CD4-positive, alpha-beta T cell treated with Interleukin-2 at 100 ng/mL for 4 hours (primary cell): ENCODE results near the gene FAM181B.
"Not testable (repeated sequence)": the region's sequence is repeated elsewhere in the genome, so short reads cannot be mapped to it uniquely, and the experiment has no call there.

Experiments
- DNase-seq: peaks from one replicate; pipeline ENCODE4 v3.0.0-alpha.2; 2020; ENCODE audit warnings: low spot score

The FAM181B gene

DNA sequence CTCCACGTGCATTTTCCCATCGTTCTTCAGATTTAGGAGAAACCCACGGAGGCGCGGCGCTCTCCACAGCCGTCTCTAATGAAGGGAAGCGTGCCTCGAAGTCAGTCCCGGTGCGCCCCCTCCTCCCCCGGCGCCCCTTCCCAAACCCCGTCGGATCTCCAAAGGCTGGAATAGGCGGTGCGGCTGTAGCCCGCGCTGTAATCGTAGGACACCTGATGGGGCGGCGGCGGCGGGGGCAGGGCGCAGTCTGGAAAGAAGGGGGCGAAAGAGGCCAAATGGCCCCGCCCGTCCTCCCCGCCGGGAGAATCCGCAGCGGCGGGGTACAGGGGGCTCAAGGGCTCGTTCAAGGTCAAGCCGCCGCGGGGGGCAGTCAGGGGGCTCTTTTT is 1.3 kb downstream of the FAM181B start:
- DNase-seq, result no peak

DNA sequence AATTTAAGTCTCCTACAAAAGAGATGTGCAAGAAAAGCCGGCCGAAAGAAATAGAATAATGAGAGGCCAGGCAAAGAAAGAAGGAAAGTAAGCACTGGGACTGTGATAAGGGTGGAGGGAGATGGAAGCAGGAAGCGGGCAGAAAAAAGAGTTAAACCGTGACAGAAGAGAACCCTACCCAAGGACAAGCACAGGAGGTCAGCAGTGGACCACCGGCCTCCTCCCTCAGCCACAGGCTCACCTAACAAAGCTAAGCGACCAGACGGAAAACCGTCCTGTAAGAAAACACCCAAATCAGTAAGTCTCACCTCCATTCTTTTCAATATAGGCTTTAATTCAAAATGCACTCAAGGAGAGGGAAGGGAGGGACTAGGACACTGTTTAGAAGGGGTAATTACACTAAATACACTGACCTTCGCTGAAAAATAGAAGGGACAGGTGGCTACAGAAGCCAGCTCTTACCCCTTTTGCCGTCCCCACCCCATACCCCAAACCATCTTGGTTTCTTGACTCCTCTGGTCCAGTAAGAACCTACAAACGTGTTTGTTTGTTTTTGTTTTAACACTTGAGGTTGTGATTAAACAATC is 1.9 kb downstream of the FAM181B start:
- DNase-seq, result no peak

DNA sequence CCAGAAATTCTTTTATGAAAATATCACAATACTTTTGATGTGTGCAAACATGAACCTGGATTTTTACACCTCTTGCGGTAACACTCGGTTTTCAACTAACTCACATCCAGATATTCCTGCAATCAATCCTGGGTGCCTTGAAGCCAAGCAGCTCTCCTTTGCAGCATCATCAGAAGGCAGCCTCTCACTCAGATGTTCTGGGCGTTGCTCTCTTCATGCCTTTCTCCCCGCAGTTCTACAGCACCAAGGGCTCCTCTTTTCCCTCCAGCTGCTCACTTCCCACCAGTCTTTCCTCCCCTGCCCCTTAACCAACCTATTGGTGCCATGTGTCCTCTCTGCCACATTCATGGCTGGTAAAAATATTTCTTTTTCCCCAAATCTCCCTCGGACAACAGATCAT is 2.9 kb downstream of the FAM181B start:
- DNase-seq, result no peak

DNA sequence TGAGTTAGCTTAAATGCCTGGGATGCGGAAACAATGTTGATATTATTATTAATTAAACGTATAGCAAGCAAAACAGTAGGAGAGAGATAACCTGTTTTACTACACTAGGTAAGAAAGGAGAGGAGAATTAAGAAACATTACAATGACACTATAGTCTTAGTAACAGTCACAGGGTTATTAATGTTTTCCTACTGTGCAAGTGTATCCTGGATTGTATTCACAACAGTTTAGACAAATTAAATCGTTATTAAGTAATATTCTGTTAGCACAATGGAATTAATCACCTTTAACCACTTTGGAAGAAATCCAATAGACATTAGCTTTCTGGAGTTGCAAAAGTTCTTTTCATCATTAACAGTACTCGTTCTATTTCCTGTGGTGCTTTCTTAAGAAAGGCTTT is 3.4 kb downstream of the FAM181B start:
- no peak for DNase-seq

DNA sequence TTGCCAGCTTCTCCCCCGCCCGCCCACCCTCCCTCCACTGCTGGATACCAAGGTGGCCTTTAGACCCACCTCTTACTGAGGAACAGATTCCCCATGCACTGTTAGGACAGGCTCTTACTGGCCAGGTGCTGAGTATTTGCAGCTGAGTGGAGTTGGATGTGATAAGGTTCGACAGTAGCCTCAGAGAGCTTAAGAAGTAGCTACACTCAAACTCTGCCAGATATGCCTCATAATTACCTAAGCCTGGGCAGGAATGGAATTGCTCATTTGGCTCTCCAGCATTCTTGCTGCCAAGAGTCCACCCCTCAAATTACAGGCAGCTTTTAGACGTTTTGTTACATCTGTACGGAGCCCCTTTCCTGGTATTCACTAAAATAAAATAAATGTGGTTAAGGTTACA is 9.6 kb downstream of the FAM181B start:
- DNase-seq, result no peak

DNA sequence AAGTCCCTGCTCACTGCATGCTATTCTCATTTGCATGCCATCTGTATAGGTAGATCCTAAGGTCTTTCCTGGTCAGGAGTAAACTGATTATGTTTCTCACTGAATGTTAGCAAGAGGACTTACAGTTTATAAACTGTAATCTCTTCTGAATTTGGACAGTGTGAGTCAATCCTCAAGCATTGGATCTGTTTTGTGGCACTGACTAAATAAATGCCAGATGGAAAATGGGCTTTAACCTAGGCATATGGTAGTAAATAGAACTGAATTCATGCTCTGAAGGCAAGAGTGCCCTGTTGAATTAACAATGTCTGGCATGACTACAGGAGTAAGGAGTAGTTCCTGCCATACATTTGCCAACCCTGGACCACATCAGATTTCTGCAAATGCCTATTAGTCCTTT is 11.4 kb downstream of the FAM181B start:
- DNase-seq, result no peak

DNA sequence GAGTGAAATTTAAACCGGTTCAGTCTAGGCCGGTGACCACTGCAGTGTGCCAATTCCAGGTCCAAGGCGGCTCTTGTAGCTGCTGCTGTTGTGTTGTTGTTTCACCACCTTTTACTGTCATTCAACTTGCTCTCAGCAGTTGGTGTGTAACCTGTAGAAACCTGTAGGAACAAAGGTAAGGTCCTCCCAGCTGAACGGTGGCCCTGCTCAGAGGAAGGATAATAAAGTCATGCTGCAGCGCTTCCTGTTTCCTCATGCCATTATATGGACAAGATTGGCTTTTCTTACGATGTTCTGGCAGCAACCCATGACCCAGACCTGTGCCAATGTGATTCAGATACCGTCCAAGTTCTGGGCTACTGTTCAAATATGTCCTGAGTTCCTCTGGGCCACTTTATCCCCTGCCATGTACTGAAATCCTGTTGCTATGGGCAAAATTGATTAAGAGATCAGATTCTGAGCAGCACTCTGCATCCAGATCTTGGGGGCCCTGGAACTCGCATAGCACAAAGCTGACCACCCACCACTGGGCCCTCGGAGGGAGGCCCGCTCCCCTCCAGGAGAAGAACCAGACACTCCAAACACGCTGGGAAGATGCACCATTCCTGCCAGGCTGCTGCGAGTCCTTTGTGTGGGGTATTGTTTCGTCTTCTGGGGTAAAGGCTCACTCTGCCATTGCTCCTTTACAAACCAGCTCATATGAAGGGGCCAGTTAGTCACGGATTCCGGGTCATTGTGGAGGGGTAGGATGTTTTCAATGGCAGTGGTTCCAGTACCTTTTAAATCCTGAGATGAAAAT is 13.2 kb downstream of the FAM181B start:
- no peak for DNase-seq

DNA sequence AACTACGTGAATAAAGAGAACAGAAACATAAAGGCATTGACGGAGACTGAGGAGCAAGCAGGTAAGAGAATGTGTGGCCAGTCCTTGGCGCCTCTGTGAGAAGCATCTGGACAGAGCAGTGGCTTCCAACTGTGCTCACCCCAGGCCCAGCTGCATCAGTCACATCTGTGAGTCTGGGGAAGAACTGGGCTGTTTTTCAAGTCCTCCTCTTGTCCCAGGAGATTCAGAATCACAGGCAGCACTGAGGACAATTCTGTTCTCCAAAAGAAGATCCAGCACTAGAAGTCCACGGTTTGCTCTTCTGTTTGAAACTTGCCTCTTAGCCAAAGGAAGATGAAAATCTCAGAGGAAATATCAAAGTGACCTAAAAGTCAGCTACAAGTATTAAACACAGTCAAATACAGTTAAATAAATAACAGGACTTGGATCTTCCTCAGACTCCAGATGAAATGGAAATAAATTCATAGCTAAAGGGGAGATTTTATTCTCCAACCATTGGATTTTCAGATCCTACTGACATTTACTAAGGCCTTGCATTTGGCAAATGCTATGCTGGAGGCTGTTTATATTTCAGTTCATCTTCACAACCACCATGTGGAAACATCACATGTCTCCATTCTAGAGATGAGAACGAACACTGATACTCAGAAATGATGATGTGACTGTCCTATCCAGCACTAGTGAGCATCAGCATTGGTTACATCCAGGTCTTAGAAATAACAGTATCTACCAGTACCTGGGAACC is 14.1 kb downstream of the FAM181B start:
- no peak for DNase-seq

DNA sequence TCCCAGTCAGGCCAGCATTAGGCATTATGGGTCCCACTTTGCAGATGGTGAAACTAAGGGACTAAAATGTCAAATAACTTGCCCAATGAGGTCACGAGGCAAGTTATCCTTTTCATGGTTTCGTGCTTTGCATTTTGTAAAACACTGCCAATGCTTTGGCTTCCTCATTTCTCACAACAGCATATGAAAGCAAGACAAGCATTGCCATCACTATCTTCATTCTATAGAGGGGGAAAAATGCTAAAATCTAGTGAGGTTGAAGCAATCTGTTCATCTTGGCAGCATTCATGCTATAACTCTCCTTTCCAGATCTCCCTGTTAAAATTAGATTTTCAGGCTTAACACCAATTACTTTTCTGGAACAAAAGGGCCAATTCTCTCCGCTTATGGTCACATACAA is 14.8 kb downstream of the FAM181B start:
- DNase-seq, result no peak

DNA sequence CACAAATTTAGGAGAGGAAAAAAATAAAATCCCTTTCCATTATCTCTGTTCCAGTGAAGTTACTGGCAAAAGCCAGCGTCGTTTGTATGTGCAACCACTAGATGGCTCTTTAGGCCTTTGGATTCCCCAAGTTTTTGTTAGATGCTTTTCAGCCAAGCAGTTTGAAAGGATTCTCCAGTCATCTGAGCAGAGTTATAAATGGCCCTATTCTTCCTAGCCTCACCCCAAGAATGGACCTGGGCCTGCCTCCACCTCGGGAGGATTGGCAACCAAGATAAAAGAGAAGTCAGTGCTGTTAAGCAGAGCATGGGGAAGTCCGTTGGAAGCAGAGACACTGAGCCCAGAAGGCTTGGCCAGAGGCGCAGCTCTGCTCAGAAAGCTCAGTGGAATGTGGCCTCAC is 15.4 kb downstream of the FAM181B start:
- peak; percentile 27 for DNase-seq

DNA sequence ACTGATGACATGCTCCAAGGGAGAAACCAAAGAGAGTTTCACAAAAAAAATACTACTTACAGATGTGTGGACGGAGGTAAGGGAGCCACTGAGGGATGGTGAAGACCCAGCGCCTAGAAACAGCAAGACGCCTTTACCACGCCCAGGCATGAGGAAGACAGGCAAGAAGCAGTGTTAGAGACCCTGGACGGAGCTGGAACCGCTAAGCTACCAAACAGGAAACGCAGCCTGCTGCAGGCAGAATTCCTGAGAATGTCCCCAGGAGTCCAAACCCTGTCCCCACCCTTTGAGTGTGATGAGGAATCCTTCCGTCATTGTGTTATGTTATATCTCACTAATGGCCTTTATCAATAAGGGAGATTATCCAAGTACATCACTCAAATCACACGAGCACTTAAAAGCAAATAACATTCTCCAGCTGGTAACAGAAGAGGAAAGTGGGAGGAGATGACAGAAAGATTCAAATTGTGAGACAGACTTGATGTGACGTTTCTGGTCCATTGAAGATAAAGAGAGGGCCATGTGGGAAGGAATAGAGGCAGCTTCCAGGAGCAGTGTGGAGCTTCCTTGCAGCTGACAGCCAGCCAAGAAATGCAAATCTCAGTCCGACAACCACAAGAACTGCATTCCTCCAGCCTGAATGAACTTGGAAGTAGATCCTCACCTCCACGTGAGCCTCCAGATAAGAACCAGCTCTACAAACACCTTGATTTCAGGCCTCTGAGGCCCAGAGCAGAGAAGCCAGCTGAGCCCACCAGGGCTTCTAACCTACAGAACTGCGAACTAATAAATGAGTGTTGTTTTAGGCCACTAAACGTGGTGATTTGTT is 19.1 kb downstream of the FAM181B start:
- DNase-seq, result no peak

DNA sequence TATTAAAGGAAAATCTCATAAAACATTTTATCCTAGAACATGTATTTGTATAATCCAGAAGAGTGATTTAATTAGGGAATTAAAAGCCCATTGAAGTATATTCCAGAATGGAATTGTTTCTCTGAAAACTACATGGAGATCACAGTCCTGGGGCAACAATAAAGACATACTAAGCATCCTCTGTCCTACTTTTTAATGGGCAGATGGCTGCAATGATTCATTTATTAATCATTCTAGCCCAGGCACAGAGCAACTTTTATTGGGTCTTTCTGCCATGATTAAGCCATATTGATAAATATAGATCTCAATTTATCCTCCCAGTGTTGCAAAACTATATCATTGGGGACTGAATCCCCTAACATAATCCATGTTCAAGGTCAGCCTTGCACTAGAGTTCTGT is 22.0 kb downstream of the FAM181B start:
- no peak for DNase-seq

DNA sequence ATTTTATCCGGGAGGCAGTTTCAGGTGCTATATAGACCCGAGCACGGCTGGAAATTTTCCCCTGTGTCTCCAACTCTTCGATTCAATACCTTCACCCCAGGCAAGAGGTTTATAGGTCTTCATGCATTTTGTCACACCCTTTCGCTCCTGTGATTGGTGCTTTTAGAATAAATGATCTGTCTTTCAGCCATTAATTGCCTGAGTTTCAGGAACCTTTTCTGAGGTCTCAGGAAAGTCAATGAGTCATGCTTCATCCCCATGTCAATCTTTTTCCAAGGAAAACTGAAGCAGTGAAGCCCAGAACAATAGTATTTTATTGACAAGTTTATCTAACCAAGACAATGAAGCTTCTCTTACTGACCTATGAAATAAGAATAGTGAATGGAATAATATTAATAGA is 29.9 kb downstream of the FAM181B start:
- DNase-seq, result no peak

DNA sequence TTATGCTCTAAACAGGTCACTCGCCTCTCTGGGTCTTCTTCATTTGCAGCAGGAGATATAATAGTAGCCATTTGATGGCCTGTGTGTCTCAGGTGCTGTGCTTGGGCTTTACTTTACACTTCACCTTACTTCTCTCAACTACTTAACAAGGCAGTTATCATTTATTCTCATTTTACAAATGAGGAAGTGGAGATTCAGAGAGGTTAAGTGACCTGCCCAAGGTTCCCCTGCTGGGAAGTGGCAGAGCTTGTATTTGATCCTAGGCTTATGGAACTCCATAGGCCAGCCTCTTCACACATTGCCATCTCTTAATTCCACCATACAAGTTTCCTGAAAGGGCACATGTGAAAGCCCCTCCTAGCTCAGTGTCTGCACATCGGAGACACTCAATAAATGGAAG is 30.4 kb downstream of the FAM181B start:
- DNase-seq, result no peak

DNA sequence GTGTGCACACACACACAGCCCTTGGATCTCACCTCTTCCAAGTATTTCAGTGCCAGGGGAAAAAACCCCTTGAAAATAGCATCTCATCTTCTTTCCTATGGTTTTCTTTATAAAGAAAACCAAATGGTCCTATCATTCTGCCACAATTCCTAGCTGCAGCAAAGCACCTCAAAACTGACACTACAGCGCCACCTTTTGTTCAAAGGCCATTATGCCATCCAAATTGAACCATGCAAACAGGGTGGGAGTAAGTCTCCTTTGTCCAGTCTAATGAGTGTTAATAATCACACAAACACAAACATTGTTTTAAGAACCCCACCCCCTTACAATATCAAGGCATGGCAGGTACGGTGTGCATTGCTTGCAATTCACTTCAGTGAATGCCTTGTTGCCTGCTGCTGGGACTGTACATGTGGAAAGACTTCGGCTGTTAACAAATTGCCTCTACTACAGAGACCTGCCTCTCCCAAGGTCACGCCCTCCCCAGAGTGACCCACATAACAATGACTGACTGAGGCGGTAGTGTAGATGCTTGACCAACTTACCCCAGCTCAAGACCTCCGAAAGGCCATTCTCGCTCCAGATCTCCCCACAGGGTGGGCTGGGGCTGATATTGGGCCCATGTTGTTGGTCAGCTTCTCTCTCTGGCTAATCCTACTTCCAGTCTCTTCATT is 31.7 kb downstream of the FAM181B start:
- DNase-seq, result peak; percentile 9

DNA sequence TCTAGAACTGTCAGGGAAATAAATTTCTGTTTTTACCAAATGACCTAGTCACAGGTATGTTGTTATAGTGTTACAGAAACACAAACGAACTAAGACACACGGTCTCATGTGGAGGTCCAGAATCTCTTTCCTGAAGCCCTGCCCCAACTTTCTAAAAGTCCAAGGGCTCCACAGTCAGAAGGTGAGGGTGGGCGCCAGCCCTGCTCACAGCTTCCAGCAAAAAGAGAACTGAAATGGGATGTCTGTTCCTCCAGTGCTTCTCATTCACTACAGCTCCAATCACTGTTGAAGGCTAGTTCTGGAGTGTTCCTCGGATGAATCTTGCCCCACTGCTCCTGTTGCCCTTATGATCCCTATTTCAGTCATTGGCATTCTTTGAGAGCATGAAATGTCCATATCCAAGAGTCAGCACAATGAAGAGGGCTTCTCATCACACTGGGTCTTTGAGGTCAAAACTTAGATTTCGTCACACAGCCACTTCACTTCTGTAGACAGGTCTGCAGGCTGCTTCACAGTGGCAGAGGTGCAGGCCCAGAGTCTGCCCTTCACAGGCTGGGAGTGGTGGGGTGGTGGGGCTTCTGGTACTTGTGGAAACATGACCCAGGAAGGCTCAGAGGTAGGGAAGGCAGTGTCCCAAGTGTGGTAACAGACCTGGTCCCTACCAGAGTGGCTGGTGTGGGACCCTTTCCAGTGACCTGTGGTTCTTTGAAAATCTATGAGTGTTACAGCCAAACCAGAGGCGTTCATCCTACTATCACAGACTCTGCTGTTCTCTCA is 34.9 kb downstream of the FAM181B start:
- no peak for DNase-seq

DNA sequence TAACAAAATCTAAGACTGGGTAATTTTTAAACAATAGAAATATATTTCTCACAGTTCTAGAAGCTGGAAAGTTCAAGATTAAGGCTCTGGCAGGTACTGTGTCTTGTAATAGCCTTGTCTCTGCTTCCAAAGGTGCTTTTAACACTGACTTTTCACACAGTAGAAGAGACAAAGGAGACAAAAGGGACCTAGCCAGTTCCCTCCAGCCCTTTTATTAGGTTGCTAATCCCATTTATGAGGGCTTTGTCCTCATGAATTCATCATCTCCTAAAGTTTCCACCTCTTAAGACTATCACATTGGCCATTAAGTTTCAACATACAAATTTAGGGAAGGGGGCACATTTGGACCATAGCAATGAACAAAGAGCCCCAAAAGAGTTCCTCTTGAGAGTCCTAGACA is 40.7 kb downstream of the FAM181B start:
- DNase-seq, result no peak

DNA sequence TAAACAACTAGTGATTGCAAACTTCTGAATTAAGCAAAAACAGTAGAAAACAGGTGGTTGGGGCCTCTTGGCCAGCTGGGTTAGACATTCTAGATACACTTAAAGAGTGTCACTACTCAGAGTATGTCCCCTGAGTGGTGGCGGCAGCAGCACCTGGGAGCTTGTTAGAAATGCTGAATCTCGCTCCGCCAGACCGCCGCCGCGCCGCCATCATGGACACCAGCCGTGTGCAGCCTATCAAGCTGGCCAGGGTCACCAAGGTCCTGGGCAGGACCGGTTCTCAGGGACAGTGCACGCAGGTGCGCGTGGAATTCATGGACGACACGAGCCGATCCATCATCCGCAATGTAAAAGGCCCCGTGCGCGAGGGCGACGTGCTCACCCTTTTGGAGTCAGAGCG is 44.3 kb downstream of the FAM181B start:
- not testable (repeated sequence) for DNase-seq

DNA sequence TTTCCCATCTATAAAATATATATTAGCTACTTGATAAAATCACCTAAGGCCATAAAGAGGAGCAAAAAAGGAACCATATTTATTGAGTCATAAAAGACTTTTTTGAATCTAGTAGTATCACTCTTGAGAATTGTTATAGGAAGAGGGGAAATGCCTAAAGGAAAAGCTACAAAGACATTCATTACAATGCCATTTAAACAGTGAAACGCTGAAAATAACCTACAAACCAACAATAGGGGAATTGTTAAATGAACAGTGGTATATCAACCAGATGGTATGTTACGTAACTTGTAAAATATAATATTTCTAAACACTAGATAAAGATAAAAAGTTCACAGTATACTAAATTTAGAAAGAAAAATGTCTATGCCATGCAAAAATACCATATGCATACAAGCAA is 47.5 kb downstream of the FAM181B start:
- DNase-seq, result no peak

DNA sequence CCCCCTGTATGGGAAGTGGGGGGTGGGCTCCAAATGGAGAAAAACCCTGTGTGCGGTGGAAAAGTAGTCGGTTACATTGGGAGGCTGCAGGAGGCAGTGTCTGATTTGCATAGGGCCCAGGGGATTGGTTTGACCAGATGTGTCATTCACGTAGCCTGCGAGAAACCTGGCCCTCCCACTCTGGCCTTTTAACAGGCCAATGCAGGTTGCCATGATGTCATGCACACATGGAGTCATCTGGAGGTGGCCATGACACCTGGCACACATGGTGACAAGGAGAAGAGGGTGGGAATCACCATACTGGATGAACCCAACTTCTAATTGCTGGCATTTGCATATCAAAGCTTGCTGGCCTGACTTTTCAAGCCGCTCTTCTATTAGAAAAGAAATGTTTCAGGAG is 50.6 kb downstream of the FAM181B start:
- DNase-seq, result no peak
